NCI-H1417 (cell line): ENCODE data around the gene SRD5A1.
"Not testable (repeated sequence)": the region's sequence is repeated elsewhere in the genome, so short reads cannot be mapped to it uniquely, and the experiment has no call there.

Experiments
- DNase-seq, 3 experiments: peaks; one replicate each; lab custom pipeline; 2025; lab: John Stamatoyannopoulos, UW

The SRD5A1 gene

GRCh38 chr5:6644794-6645241, 11.6 kb downstream of the SRD5A1 start:
- DNase-seq: peak in 1 of 3 experiments; percentile 19

- DNase-seq: not testable (repeated sequence)
These were observed 12.5 kb downstream of the SRD5A1 start for GRCh38 chr5:6645571-6646362.

GRCh38 chr5:6649186-6649585, 15.9 kb downstream of the SRD5A1 start:
- no peak for DNase-seq

- no peak for DNase-seq
These were observed 16.4 kb downstream of the SRD5A1 start for GRCh38 chr5:6649681-6650080.

GRCh38 chr5:6652025-6652424, 18.8 kb downstream of the SRD5A1 start:
- peak in 2 of 3 experiments; percentile 81 to 92 for DNase-seq

- no peak for DNase-seq
These were observed 22.2 kb downstream of the SRD5A1 start for GRCh38 chr5:6655432-6655831.

- no peak for DNase-seq
These were observed 23.4 kb downstream of the SRD5A1 start for GRCh38 chr5:6656680-6657079.

GRCh38 chr5:6659941-6660684, 26.9 kb downstream of the SRD5A1 start:
- no peak for DNase-seq

GRCh38 chr5:6660688-6661087, 27.4 kb downstream of the SRD5A1 start:
- no peak for DNase-seq

- no peak for DNase-seq
These were observed 33.5 kb downstream of the SRD5A1 start for GRCh38 chr5:6666762-6667161.

GRCh38 chr5:6667648-6668047, 34.4 kb downstream of the SRD5A1 start:
- no peak for DNase-seq

GRCh38 chr5:6668717-6669116, 35.5 kb downstream of the SRD5A1 start:
- not testable (repeated sequence) for DNase-seq

GRCh38 chr5:6673031-6673430, 39.8 kb downstream of the SRD5A1 start:
- DNase-seq: no peak

- DNase-seq: no peak
These were observed 40.7 kb downstream of the SRD5A1 start for GRCh38 chr5:6673963-6674362.

- DNase-seq: peak in 1 of 3 experiments; percentile 77
These were observed 41.2 kb downstream of the SRD5A1 start for GRCh38 chr5:6674421-6674820.

- DNase-seq: no peak
These were observed 41.6 kb downstream of the SRD5A1 start for GRCh38 chr5:6674886-6675285.

GRCh38 chr5:6675784-6676491, 42.7 kb downstream of the SRD5A1 start:
- DNase-seq: no peak

- DNase-seq: no peak
These were observed 43.5 kb downstream of the SRD5A1 start for GRCh38 chr5:6676702-6677101.

- DNase-seq: no peak
These were observed 45.1 kb downstream of the SRD5A1 start for GRCh38 chr5:6678385-6678784.

- DNase-seq: no peak
These were observed 47.7 kb downstream of the SRD5A1 start for GRCh38 chr5:6680922-6681321.

GRCh38 chr5:6681682-6682081, 48.4 kb downstream of the SRD5A1 start:
- no peak for DNase-seq

- no peak for DNase-seq
These were observed 49.0 kb downstream of the SRD5A1 start for GRCh38 chr5:6682239-6682638.

GRCh38 chr5:6683241-6683640, 50.0 kb downstream of the SRD5A1 start:
- DNase-seq: no peak
